ENCODE results near the gene PRKACA. TPM values are rescaled to one million over a fixed set of nuclear protein-coding genes. Genes with fewer than 3 reads are reported as not detected.

Gene PRKACA
- total RNA-seq, 2 experiments from 2014 or later: 21.1 to 62.0 TPM

DNA sequence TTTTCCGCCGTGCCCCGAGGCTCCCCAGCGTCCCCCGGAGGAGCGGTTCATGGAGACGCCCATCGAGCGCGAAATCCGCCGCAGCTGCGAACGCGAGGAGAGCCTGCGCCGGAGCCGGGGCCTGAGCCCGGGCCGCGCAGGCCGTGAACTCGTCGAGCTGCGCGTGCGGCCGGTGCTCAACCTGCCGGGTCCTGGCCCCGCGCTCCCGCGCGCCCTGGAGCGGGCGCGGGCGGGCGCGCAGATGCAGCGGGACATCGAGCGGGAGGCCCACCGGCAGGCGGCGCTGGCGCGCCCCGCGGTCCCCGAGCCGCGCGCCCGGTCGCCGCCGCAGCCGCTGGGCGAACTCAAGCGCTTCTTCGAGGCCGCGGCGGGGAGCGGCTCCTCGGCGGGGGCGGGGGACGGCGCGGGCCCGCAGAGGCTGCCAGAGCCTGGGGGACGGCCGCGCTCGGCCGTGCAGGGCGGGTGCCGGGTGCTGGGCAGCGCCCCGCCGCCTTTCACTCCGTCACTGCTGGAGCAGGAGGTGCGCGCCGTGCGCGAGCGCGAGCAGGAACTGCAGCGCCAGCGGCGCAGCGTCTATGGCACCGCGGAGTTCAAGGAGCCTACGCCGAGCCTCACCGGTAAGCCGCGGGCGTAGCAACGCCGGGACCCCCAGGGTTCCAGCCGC lies 44.2 kb downstream of the PRKACA start:
- POLR2A ChIA-PET: interaction anchor here (0.5 kb wide), 1 partner anchor 142 kb away, joined by 3 read pairs; no protein-coding TSS in a partner anchor
- BruUV-seq (replicated peaks): no TSS peak

DNA sequence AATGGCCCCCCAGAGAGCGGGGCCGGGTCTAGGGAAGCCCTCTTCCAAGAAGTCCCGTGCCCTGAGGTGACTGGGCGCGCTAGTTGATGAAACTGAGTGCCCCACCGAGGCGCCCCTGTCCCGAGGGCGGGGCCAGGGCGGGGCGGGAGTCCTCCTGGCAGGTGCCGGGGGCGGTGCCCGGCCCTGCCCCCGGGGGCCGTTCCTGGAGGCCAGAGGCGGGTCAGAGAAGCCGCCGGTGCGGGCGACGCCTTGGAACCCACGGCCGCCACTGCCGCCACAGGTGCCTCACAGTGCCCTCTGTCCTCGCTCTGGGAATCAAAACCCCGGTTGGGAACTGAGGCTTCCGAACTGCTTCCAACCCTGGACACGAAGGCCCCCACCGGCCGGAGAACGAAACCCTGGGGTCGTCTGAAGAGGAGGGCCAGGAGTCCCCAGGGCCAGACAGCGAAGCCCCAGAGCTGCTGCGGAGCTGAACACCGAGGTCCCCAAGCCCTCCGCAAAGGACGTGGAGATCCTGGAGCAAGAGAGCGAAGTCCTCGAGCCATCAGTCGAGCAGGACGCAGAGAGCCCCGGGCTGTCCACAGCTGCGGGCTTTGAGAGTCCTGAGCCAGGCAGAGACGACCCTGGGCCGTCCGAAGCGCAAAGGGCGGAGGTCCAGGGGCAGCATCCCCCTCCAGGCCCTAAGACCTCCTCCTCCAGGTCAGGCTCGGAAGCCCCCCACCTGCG lies 44.9 kb downstream of the PRKACA start, which contains the start of gene MISP3:
TSS of gene MISP3 (plus strand) at position 252 of the 726 bp plus-strand sequence. CDS start 524 bp downstream, outside the sequence.
- Histone ChIP-seq H3K4me2 (ENCODE audit: low read length) (peak within 1 kb of the TSS; percentile 97), H3K27ac (ENCODE audit: low read depth, low read length, poor library complexity, severe bottlenecking) (peak within 1 kb of the TSS; percentile 62), H3K79me2 (ENCODE audit: insufficient read depth, low read depth, low read length) (no peaks in the 10 kb centered on the region), H4K20me1 (ENCODE audit: insufficient read depth, low read length) (no peaks in the 10 kb centered on the region), H2AFZ (ENCODE audit: low read length) (peak within 1 kb of the TSS; percentile 76), H3K9me2 (ENCODE audit: insufficient read depth, low read length) (no peaks in the 10 kb centered on the region), H3K36me3 (ENCODE audit: insufficient read depth, low read length) (no peaks in the 10 kb centered on the region), H3K9me3 (ENCODE audit: low read length) (no peaks in the 10 kb centered on the region), H3K4me1 (ENCODE audit: insufficient read depth, low read length, poor library complexity, severe bottlenecking) (peaks cover 26% of the 10 kb centered on the region), H3K4me3 (ENCODE audit: low read depth, low read length, poor library complexity, severe bottlenecking) (peak within 1 kb of the TSS; percentile 76)
- no TSS peak for BruUV-seq (replicated peaks)
- TF ChIP-seq, protein P1, sequence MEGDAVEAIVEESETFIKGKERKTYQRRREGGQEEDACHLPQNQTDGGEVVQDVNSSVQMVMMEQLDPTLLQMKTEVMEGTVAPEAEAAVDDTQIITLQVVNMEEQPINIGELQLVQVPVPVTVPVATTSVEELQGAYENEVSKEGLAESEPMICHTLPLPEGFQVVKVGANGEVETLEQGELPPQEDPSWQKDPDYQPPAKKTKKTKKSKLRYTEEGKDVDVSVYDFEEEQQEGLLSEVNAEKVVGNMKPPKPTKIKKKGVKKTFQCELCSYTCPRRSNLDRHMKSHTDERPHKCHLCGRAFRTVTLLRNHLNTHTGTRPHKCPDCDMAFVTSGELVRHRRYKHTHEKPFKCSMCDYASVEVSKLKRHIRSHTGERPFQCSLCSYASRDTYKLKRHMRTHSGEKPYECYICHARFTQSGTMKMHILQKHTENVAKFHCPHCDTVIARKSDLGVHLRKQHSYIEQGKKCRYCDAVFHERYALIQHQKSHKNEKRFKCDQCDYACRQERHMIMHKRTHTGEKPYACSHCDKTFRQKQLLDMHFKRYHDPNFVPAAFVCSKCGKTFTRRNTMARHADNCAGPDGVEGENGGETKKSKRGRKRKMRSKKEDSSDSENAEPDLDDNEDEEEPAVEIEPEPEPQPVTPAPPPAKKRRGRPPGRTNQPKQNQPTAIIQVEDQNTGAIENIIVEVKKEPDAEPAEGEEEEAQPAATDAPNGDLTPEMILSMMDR (conservative IDR thresholded peaks at IDR 0.05; ENCODE audit: low read length): no peak
- no peak for TF ChIP-seq EZH2phosphoT487 (IDR thresholded peaks at IDR 0.05; ENCODE audit: borderline replicate concordance, low read depth, low read length)
- DNase-seq (ENCODE audit: low spot score): peak; percentile 49
- POLR2A ChIA-PET: no interaction called here
- CTCF ChIA-PET (ENCODE audit: unreplicated experiment): interaction anchor here (1.5 kb wide), 1 partner anchor 17 kb away, joined by 3 read pairs; no protein-coding TSS in a partner anchor
- intact Hi-C loops (cut with micrococcal nuclease; ENCODE audit: unreplicated experiment): loop anchor here (1.0 to 10.0 kb wide), 5 partner anchors 17 to 478 kb away; partner anchors contain the start of gene ASF1B

More for the DNA sequence above, 44.2 kb downstream of the PRKACA start:
- peak overlapping the region; percentile 62 for H3K27ac ChIP-seq (ENCODE audit: low read depth, low read length, poor library complexity, severe bottlenecking)
- CTCF ChIA-PET (ENCODE audit: unreplicated experiment): no interaction called here
- H3K4me3 ChIP-seq (ENCODE audit: low read depth, low read length, poor library complexity, severe bottlenecking): peak overlapping the region; percentile 76
- H2AFZ ChIP-seq (ENCODE audit: low read length): peak overlapping the region; percentile 76
- no peaks in the 10 kb centered on the region for H3K79me2 ChIP-seq (ENCODE audit: insufficient read depth, low read depth, low read length)
- no peaks in the 10 kb centered on the region for H3K36me3 ChIP-seq (ENCODE audit: insufficient read depth, low read length)
- intact Hi-C loops (cut with micrococcal nuclease; ENCODE audit: unreplicated experiment): loop anchor here (1.0 to 10.0 kb wide), 4 partner anchors 16 to 479 kb away; partner anchors contain the start of gene ASF1B
- peaks cover 29% of the 10 kb centered on the region for H3K4me1 ChIP-seq (ENCODE audit: insufficient read depth, low read length, poor library complexity, severe bottlenecking)
- peak overlapping the region; percentile 97 for H3K4me2 ChIP-seq (ENCODE audit: low read length)
- TF ChIP-seq, protein P1 (conservative IDR thresholded peaks at IDR 0.05; ENCODE audit: low read length): no peak; the same call in 1 of the 2 replicates
- TF ChIP-seq EZH2phosphoT487 (IDR thresholded peaks at IDR 0.05; ENCODE audit: borderline replicate concordance, low read depth, low read length): no peak
- H3K9me2 ChIP-seq (ENCODE audit: insufficient read depth, low read length): no peaks in the 10 kb centered on the region
- H4K20me1 ChIP-seq (ENCODE audit: insufficient read depth, low read length): no peaks in the 10 kb centered on the region
- peak; percentile 88 for DNase-seq (ENCODE audit: low spot score)
- H3K9me3 ChIP-seq (ENCODE audit: low read length): no peaks in the 10 kb centered on the region

Data from OCI-LY7 (cell line).